ENCODE data around the gene PDE4B. TPM values are rescaled to one million over a fixed set of nuclear protein-coding genes. Genes with fewer than 3 reads are reported as not detected.

The PDE4B gene
- total RNA-seq, 1 experiment from 2014 or later = not detected

GRCh38 chr1:66360285-66360724 is 567.6 kb downstream of the PDE4B start:
- no peak for DNase-seq
- H3K4me1 Mint-ChIP-seq (ENCODE audit: low read depth, unreplicated experiment) = no peaks in the 10 kb centered on the region
- no peak for TF ChIP-seq CTCF (IDR thresholded peaks at IDR 0.05; ENCODE audit: insufficient read depth in 1 of 2, low read depth in 1 of 2, low read length in 1 of 2, severe bottlenecking in 1 of 2, unreplicated experiment in 1 of 2)
- H3K27ac Mint-ChIP-seq (ENCODE audit: unreplicated experiment) = no peak overlapping the region
- Histone ChIP-seq H3K9me3 (no peaks in the 10 kb centered on the region), H3K4me1 (no peaks in the 10 kb centered on the region), H3K36me3 (ENCODE audit: control insufficient read depth, insufficient read depth, low read length) (no peaks in the 10 kb centered on the region), H3K4me3 (ENCODE audit: low read depth, low read length) (no peak overlapping the region), H3K27me3 (replicated peaks; ENCODE audit: control insufficient read depth, insufficient read depth, low read length) (no peaks in the 10 kb centered on the region)
- no peak overlapping the region for H3K4me3 Mint-ChIP-seq (ENCODE audit: unreplicated experiment)
- H3K36me3 Mint-ChIP-seq (ENCODE audit: insufficient read depth, unreplicated experiment) = no peaks in the 10 kb centered on the region
- CTCF ChIA-PET = no interaction called here
- peaks cover 11% of the 10 kb centered on the region for H3K27me3 Mint-ChIP-seq (ENCODE audit: insufficient read depth, unreplicated experiment)
- BruUV-seq (replicated peaks) = no TSS peak
- no peaks in the 10 kb centered on the region for H3K9me3 Mint-ChIP-seq (ENCODE audit: unreplicated experiment)
- intact Hi-C loops (cut with micrococcal nuclease; ENCODE audit: unreplicated experiment) = loop anchor here (5.0 kb wide), 1 partner anchor 87 kb away; no protein-coding TSS in a partner anchor
- POLR2A ChIA-PET = no interaction called here

GRCh38 chr1:66364578-66365391 is 572.1 kb downstream of the PDE4B start:
- no peak overlapping the region for H3K4me3 Mint-ChIP-seq (ENCODE audit: unreplicated experiment)
- H3K9me3 Mint-ChIP-seq (ENCODE audit: unreplicated experiment) = no peaks in the 10 kb centered on the region
- Histone ChIP-seq H3K4me3 (ENCODE audit: low read depth, low read length) (no peak overlapping the region), H3K4me1 (no peaks in the 10 kb centered on the region), H3K36me3 (ENCODE audit: control insufficient read depth, insufficient read depth, low read length) (no peaks in the 10 kb centered on the region), H3K27me3 (replicated peaks; ENCODE audit: control insufficient read depth, insufficient read depth, low read length) (no peaks in the 10 kb centered on the region), H3K9me3 (no peaks in the 10 kb centered on the region)
- intact Hi-C loops (cut with micrococcal nuclease; ENCODE audit: unreplicated experiment) = loop anchor here (5.0 kb wide), 1 partner anchor 83 kb away; no protein-coding TSS in a partner anchor
- no peak for TF ChIP-seq CTCF (IDR thresholded peaks at IDR 0.05; ENCODE audit: insufficient read depth in 1 of 2, low read depth in 1 of 2, low read length in 1 of 2, severe bottlenecking in 1 of 2, unreplicated experiment in 1 of 2)
- H3K27me3 Mint-ChIP-seq (ENCODE audit: insufficient read depth, unreplicated experiment) = peaks cover 14% of the 10 kb centered on the region
- ChIA-PET POLR2A (no interaction called here), CTCF (no interaction called here)
- DNase-seq = no peak
- BruUV-seq (replicated peaks) = no TSS peak
- H3K27ac Mint-ChIP-seq (ENCODE audit: unreplicated experiment) = no peak overlapping the region
- no peaks in the 10 kb centered on the region for H3K36me3 Mint-ChIP-seq (ENCODE audit: insufficient read depth, unreplicated experiment)
- no peaks in the 10 kb centered on the region for H3K4me1 Mint-ChIP-seq (ENCODE audit: low read depth, unreplicated experiment)

GRCh38 chr1:66365635-66366034 is 572.9 kb downstream of the PDE4B start:
- DNase-seq = no peak
- H3K4me3 ChIP-seq (ENCODE audit: low read depth, low read length) = no peak overlapping the region
- intact Hi-C loops (cut with micrococcal nuclease; ENCODE audit: unreplicated experiment) = no loop called here
- Mint-ChIP-seq H3K9me3 (ENCODE audit: unreplicated experiment) (no peaks in the 10 kb centered on the region), H3K4me1 (ENCODE audit: low read depth, unreplicated experiment) (no peaks in the 10 kb centered on the region), H3K36me3 (ENCODE audit: insufficient read depth, unreplicated experiment) (no peaks in the 10 kb centered on the region), H3K27ac (ENCODE audit: unreplicated experiment) (no peak overlapping the region), H3K4me3 (ENCODE audit: unreplicated experiment) (no peak overlapping the region), H3K27me3 (ENCODE audit: insufficient read depth, unreplicated experiment) (peaks cover 14% of the 10 kb centered on the region)
- H3K36me3 ChIP-seq (ENCODE audit: control insufficient read depth, insufficient read depth, low read length) = no peaks in the 10 kb centered on the region
- ChIA-PET CTCF (no interaction called here), POLR2A (no interaction called here)
- no peaks in the 10 kb centered on the region for H3K27me3 ChIP-seq (replicated peaks; ENCODE audit: control insufficient read depth, insufficient read depth, low read length)
- BruUV-seq (replicated peaks) = no TSS peak
- TF ChIP-seq CTCF (IDR thresholded peaks at IDR 0.05; ENCODE audit: insufficient read depth in 1 of 2, low read depth in 1 of 2, low read length in 1 of 2, severe bottlenecking in 1 of 2, unreplicated experiment in 1 of 2) = no peak
- no peaks in the 10 kb centered on the region for H3K4me1 ChIP-seq
- H3K9me3 ChIP-seq = no peaks in the 10 kb centered on the region
